ENCODE data around the gene SFMBT1.
A peak's percentile ranks its signal among the peaks of the same experiment; 100 is the strongest.
"Not testable (repeated sequence)": the region's sequence is repeated elsewhere in the genome, so short reads cannot be mapped to it uniquely, and the experiment has no call there.

SFMBT1 gene

GRCh38 chr3:53067567-53067966 lies 21.7 kb upstream of the SFMBT1 start:
- no peak for DNase-seq (ENCODE audit: low read depth in 2 of 2)
- H3K4me3 ChIP-seq (replicated peaks in 1 of 2; ENCODE audit: low read depth in 2 of 2, low read length in 2 of 2): no peak overlapping the region
- no peak for TF ChIP-seq CTCF (IDR thresholded peaks at IDR 0.05; ENCODE audit: low read depth, low read length)

GRCh38 chr3:53065841-53066480 lies 20.1 kb upstream of the SFMBT1 start:
- no peak for TF ChIP-seq CTCF (IDR thresholded peaks at IDR 0.05; ENCODE audit: low read depth, low read length)
- no peak overlapping the region for H3K4me3 ChIP-seq (replicated peaks in 1 of 2; ENCODE audit: low read depth in 2 of 2, low read length in 2 of 2)
- no peak for DNase-seq (ENCODE audit: low read depth in 2 of 2)

- TF ChIP-seq CTCF (IDR thresholded peaks at IDR 0.05; ENCODE audit: low read depth, low read length): no peak
- H3K4me3 ChIP-seq (replicated peaks in 1 of 2; ENCODE audit: low read depth in 2 of 2, low read length in 2 of 2): no peak overlapping the region
- no peak for DNase-seq (ENCODE audit: low read depth in 2 of 2)
Observed at GRCh38 chr3:53062905-53063304, 17.0 kb upstream of the SFMBT1 start.

GRCh38 chr3:53056442-53056841 lies 10.6 kb upstream of the SFMBT1 start:
- no peak overlapping the region for H3K4me3 ChIP-seq (replicated peaks in 1 of 2; ENCODE audit: low read depth in 2 of 2, low read length in 2 of 2)
- DNase-seq (ENCODE audit: low read depth in 2 of 2): peak in 1 of 2 donors; percentile 16
- TF ChIP-seq CTCF (IDR thresholded peaks at IDR 0.05; ENCODE audit: low read depth, low read length): peak; percentile 44

GRCh38 chr3:53054233-53054632 lies 8.4 kb upstream of the SFMBT1 start:
- not testable (repeated sequence) for H3K4me3 ChIP-seq (replicated peaks in 1 of 2; ENCODE audit: low read depth in 2 of 2, low read length in 2 of 2); DNase-seq (ENCODE audit: low read depth in 2 of 2)

- TF ChIP-seq CTCF (IDR thresholded peaks at IDR 0.05; ENCODE audit: low read depth, low read length): no peak
- no peak for DNase-seq (ENCODE audit: low read depth in 2 of 2)
- H3K4me3 ChIP-seq (replicated peaks in 1 of 2; ENCODE audit: low read depth in 2 of 2, low read length in 2 of 2): no peak overlapping the region
Observed at GRCh38 chr3:53051929-53052328, 6.1 kb upstream of the SFMBT1 start.

GRCh38 chr3:53049987-53050386 lies 4.1 kb upstream of the SFMBT1 start:
- H3K4me3 ChIP-seq (replicated peaks in 1 of 2; ENCODE audit: low read depth in 2 of 2, low read length in 2 of 2): no peak overlapping the region
- no peak for TF ChIP-seq CTCF (IDR thresholded peaks at IDR 0.05; ENCODE audit: low read depth, low read length)
- no peak for DNase-seq (ENCODE audit: low read depth in 2 of 2)

Measured in cardiac fibroblast (primary cell).